T-cell (primary cell): Measurements from ENCODE around the gene CUX1. TPM values are rescaled to one million over a fixed set of nuclear protein-coding genes. Genes with fewer than 3 reads are reported as not detected.
A peak's percentile ranks its signal among the peaks of the same experiment; 100 is the strongest.
"Not testable (repeated sequence)": the region's sequence is repeated elsewhere in the genome, so short reads cannot be mapped to it uniquely, and the experiment has no call there.

Experiments
- ATAC-seq, 4 experiments: fragments of 200-7000 bp in 3 of 4; fragments of 150-1000 bp in 1 of 4; cut with Tn5 transposase; replicated peaks in 1 of 4; 1 replicate in 3 of 4; 2 replicates in 1 of 4; pipeline ENCODE4 v1.10.0; 2021; ENCODE audit warnings: moderate library complexity in 3 of 4, mild to moderate bottlenecking in 2 of 4, moderate number of reproducible peaks in 1 of 4
- CTCF ChIA-PET, 2 donors: fragments of 300-600 bp; sonication (Branson Sonifier 250); formaldehyde crosslinking; loops; one replicate each; lab custom pipeline; 2022; ENCODE audit warnings: antibody characterized with exemption in 2 of 2; lab: Charles Lee
- POLR2A ChIA-PET, 2 donors: fragments of 300-600 bp; sonication (Branson Sonifier 250); formaldehyde crosslinking; loops; one replicate each; lab custom pipeline; 2022; ENCODE audit warnings: antibody characterized with exemption in 2 of 2; lab: Charles Lee
- DNase-seq, 35 experiments: peaks; one replicate each; pipeline versions ENCODE4 v3.0.0 to v3.0.0-alpha.2; 2013 to 2023
- H3K27ac ChIP-seq: one replicate; pipeline ENCODE4 v1.5.1; 2013; ENCODE audit warnings: low read length
- H3K27me3 ChIP-seq, 2 experiments: replicated peaks in 1 of 2; 1 replicate in 1 of 2; 2 replicates in 1 of 2; pipeline versions ENCODE4 v1.6.1 to v1.7.0; 2013; ENCODE audit warnings: low read length in 1 of 2, mixed read lengths in 1 of 2; ENCODE audit not compliant: control insufficient read depth in 2 of 2, insufficient read depth in 2 of 2; ENCODE audit errors: extremely low read depth in 1 of 2
- H3K36me3 ChIP-seq, 2 donors: 1 replicate in 1 of 2; 2 replicates in 1 of 2; pipeline versions ENCODE4 v1.6.1 to v1.7.0; 2013; ENCODE audit warnings: low read length in 1 of 2; ENCODE audit not compliant: control insufficient read depth in 2 of 2, insufficient read depth in 1 of 2; ENCODE audit errors: extremely low read depth in 1 of 2
- H3K4me1 ChIP-seq, 2 experiments: 1 replicate in 1 of 2; 2 replicates in 1 of 2; pipeline versions ENCODE4 v1.6.1 to v1.7.0; 2013; ENCODE audit warnings: low read length in 2 of 2, mixed read lengths in 1 of 2; ENCODE audit not compliant: insufficient read depth in 2 of 2, control insufficient read depth in 1 of 2; ENCODE audit errors: extremely low read depth in 1 of 2
- H3K4me3 ChIP-seq, 2 donors: 1 replicate in 1 of 2; 2 replicates in 1 of 2; pipeline versions ENCODE4 v1.5.1 to v1.7.0; 2013; ENCODE audit warnings: mild to moderate bottlenecking in 2 of 2, low read length in 1 of 2, moderate library complexity in 1 of 2; ENCODE audit not compliant: control insufficient read depth in 1 of 2; ENCODE audit errors: extremely low read depth in 1 of 2
- H3K9me3 ChIP-seq: 2 replicates; pipeline ENCODE4 v1.7.0; 2013
- H3K27ac Mint-ChIP-seq, 2 donors: one replicate each; pipeline ENCODE4 v1.8.0; 2020 to 2021; ENCODE audit warnings: mild to moderate bottlenecking in 2 of 2, mixed read lengths in 2 of 2
- H3K27me3 Mint-ChIP-seq, 2 donors: one replicate each; pipeline ENCODE4 v1.8.0; 2021 to 2022; ENCODE audit warnings: mixed read lengths in 2 of 2
- H3K36me3 Mint-ChIP-seq: one replicate; pipeline ENCODE4 v1.8.0; 2021; ENCODE audit warnings: mixed read lengths
- H3K4me1 Mint-ChIP-seq, 3 donors: one replicate each; pipeline ENCODE4 v1.8.0; 2020 to 2022; ENCODE audit warnings: mixed read lengths in 3 of 3, mild to moderate bottlenecking in 1 of 3
- H3K4me3 Mint-ChIP-seq, 3 donors: one replicate each; pipeline ENCODE4 v1.8.0; 2020 to 2022; ENCODE audit warnings: mild to moderate bottlenecking in 3 of 3, mixed read lengths in 3 of 3, moderate library complexity in 3 of 3
- H3K9me3 Mint-ChIP-seq, 3 donors: one replicate each; pipeline ENCODE4 v1.8.0; 2020 to 2022; ENCODE audit warnings: mixed read lengths in 3 of 3
- WGBS: methylation state at CpG from one replicate; pipeline ENCODE4 v1.1.5; 2013; ENCODE audit warnings: missing lambda C conversion rate; ENCODE audit not compliant: insufficient coverage; 5-methylcytosine and 5-hydroxymethylcytosine counted together
- total RNA-seq, 35 experiments: library from RNA in 6 of 35; stranded (reverse) in 6 of 35; fragments of 120-200 nt in 1 of 35; gene quantifications; one replicate each; pipeline versions ENCODE4 v1.2.1 to v1.2.4 and lab custom pipeline; 2013 to 2026

The CUX1 gene
- total RNA-seq, 5 donors from 2014 or later (not counting 1 experiment from before 2014, with no cell fraction given) = 36.9 to 50.2 (median 42.8) TPM

DNA sequence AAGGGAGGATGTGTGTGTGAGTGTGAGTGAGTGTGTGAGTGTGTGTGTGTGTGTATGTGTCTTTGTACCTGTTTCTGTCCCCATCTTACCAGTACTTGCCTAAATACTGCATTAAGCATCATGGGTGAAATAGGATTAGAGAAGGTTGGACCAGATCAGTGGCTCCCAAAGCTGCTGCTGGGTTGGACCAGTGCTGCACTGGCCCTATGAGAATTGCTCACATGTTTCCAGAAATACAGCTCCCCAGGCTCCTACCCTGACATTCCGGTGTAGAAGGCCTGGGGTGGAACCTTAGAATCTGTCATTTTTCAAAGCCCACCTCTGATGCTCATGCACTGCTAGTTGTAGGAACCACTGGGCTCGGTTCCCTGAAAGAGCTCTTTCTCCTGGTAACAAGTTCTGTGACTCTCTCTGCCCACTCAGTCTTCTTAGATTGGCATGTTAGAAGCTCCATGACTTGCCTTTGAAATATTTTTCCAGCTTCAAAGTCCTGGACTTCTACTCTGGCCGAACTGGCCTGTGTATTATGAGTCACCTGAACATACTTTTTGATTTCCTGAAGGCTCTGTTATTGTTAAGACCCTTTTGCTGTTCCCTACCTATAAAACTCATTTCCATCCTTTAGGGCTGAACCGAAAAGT is 224.7 kb downstream of the CUX1 start:
- CTCF ChIA-PET = no interaction called here
- Histone ChIP-seq H3K4me3 (no peak overlapping the region), H3K36me3 (no peaks in the 10 kb centered on the region), H3K9me3 (no peaks in the 10 kb centered on the region), H3K27me3 (no peaks in the 10 kb centered on the region), H3K4me1 (peaks cover 0 to 4% of the 10 kb centered on the region in 2 experiments), H3K27ac (no peak overlapping the region)
- POLR2A ChIA-PET = no interaction called here
- H3K36me3 Mint-ChIP-seq = peaks cover 17% of the 10 kb centered on the region
- H3K4me3 Mint-ChIP-seq = no peak overlapping the region
- H3K9me3 Mint-ChIP-seq = no peaks in the 10 kb centered on the region
- ATAC-seq (no peak), DNase-seq (no peak)
- WGBS = 94% methylated on average over 2 of the region's 4 CpGs
- H3K27me3 Mint-ChIP-seq = no peaks in the 10 kb centered on the region
- no peak overlapping the region for H3K27ac Mint-ChIP-seq
- peaks cover 3 to 15% (median 8%) of the 10 kb centered on the region in 3 donors for H3K4me1 Mint-ChIP-seq

DNA sequence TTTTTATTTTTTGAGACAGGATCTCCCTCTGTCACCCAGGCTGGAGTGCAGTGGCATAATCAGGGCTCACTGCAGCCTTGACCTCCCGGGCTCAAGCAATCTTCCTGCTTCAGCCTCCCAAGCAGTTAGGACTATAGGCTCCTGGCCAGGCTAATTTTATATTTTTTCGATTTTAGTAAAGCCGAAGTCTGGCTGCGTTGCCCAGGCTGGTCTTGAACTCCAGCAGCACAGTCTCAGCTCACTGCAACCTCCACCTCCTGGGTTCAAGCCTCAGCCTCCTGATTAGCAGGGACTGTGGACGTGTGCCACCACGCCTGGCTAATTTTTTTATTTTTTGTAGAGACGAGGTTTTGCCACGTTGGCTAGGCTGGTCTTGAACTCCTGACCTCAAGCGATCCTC is 225.4 kb downstream of the CUX1 start:
- WGBS = 92% methylated on average over 4 of the region's 9 CpGs
- H3K27ac ChIP-seq, H3K9me3 ChIP-seq, H3K27ac Mint-ChIP-seq, H3K4me1 ChIP-seq, H3K4me3 Mint-ChIP-seq, DNase-seq, ATAC-seq, H3K9me3 Mint-ChIP-seq, H3K27me3 Mint-ChIP-seq, H3K36me3 ChIP-seq, CTCF ChIA-PET, H3K27me3 ChIP-seq, POLR2A ChIA-PET, H3K4me3 ChIP-seq: not testable (repeated sequence)
- Mint-ChIP-seq H3K4me1 (peaks cover 3 to 15% (median 8%) of the 10 kb centered on the region in 3 donors), H3K36me3 (peaks cover 19% of the 10 kb centered on the region)

DNA sequence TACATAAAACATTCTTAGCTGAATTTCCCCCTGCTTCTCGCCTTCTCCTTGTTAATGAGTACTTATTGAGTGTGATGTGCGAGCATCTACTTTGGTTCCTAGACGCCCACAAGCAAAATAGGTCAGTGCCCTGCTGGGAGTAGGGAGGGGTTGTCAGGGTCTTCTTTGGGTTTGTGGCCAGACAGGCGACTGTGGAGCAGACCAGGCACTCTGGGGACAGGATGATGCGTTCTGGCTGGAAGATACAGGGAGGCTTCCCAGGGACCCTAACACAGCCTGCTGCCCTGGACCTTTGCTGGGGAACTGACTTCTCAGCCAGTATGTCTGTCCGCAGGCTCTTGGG is 227.2 kb downstream of the CUX1 start:
- Mint-ChIP-seq H3K4me1 (peaks cover 3 to 20% (median 8%) of the 10 kb centered on the region in 3 donors), H3K27me3 (no peaks in the 10 kb centered on the region), H3K36me3 (peaks cover 20% of the 10 kb centered on the region), H3K9me3 (no peaks in the 10 kb centered on the region), H3K27ac (no peak overlapping the region), H3K4me3 (no peak overlapping the region)
- ATAC-seq (no peak), DNase-seq (no peak)
- CTCF ChIA-PET = no interaction called here
- Histone ChIP-seq H3K4me1 (peaks cover 0 to 4% of the 10 kb centered on the region in 2 experiments), H3K27me3 (no peaks in the 10 kb centered on the region), H3K36me3 (no peaks in the 10 kb centered on the region), H3K27ac (no peak overlapping the region), H3K4me3 (no peak overlapping the region), H3K9me3 (no peaks in the 10 kb centered on the region)
- WGBS = 100% methylated on average over 3 of the region's 6 CpGs
- POLR2A ChIA-PET = no interaction called here

DNA sequence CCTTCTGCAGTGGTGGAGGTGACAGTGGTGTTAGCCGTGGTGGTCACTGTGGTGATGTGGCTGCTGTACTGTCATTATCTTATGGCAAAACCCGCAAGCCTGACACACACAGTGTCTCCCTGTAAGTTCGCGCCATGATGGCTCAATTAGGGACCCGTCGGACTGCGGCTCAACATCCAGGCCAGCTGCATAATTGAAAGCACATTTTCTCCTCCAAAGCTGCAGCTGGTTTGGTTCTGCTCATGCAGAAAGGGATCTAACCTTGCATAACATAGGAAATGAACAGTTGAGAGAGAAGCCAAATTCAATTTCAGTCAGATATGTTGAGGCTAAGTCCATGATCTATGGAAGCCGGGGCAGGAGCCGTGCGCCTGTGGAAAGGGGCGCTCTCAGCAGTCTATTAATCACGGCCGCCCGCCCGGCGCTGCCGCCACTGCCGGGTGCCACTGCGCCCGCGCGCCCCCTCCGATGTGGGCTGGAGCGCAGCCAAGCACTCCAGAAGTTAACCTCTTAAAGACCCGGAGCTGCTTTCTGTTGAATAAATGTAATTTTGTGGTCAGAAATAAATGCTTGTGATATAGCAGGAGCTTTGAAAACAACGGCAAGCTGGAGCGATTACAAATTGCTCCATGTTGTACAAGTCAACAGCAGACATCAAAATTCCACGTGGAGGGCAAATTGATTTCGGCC is 227.7 kb downstream of the CUX1 start:
- Histone ChIP-seq H3K36me3 (no peaks in the 10 kb centered on the region), H3K27me3 (no peaks in the 10 kb centered on the region), H3K9me3 (no peaks in the 10 kb centered on the region), H3K4me3 (no peak overlapping the region), H3K4me1 (peaks cover 0 to 4% of the 10 kb centered on the region in 2 experiments), H3K27ac (no peak overlapping the region)
- ChIA-PET CTCF (no interaction called here), POLR2A (no interaction called here)
- H3K36me3 Mint-ChIP-seq = peaks cover 16% of the 10 kb centered on the region
- DNase-seq (no peak), ATAC-seq (no peak)
- no peaks in the 10 kb centered on the region for H3K9me3 Mint-ChIP-seq
- peaks cover 3 to 20% (median 8%) of the 10 kb centered on the region in 3 donors for H3K4me1 Mint-ChIP-seq
- H3K27ac Mint-ChIP-seq = no peak overlapping the region
- 71% methylated on average over 26 of the region's 29 CpGs for WGBS
- H3K4me3 Mint-ChIP-seq = no peak overlapping the region
- no peaks in the 10 kb centered on the region for H3K27me3 Mint-ChIP-seq

DNA sequence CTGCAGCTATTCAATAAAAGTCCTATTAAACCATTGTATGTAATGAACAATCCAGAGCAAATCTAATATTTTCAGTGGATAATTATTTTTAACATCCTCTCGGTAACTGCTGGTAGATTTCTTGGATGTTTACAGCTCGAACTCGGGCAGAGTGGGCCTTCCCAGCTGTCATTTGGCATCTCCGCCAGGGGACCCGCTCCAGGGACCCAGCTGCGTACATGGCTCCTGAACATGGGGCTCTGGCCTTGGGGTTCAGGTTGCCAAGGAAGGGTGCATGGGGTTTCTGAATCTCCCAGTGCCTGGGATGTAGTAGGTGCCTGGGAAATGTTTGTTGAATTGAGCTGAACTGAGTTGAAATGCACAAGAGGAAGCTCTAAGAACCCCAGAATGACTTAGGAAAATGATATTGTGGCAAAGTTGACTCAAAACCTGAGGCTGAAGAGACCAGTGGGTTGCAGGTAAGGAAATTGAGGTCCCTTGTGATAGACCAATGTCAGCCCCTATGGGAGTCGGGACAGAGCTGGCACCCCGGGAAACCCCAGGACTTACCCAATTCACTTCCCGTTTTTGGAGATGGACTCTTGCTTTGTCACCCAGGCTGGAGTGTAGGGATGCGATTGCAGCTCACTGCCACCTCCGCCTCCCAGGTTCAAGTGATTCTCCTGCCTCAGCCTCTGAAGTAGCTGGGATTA is 228.4 kb downstream of the CUX1 start:
- POLR2A ChIA-PET = no interaction called here
- Mint-ChIP-seq H3K27ac (no peak overlapping the region), H3K27me3 (no peaks in the 10 kb centered on the region), H3K4me3 (no peak overlapping the region), H3K9me3 (no peaks in the 10 kb centered on the region), H3K4me1 (peaks cover 3 to 20% (median 8%) of the 10 kb centered on the region in 3 donors), H3K36me3 (peaks cover 18% of the 10 kb centered on the region)
- H3K27ac ChIP-seq = no peak overlapping the region
- WGBS = 85% methylated on average over 11 of the region's 11 CpGs
- no peak for ATAC-seq
- H3K4me3 ChIP-seq = no peak overlapping the region
- H3K4me1 ChIP-seq = peaks cover 0 to 4% of the 10 kb centered on the region in 2 experiments
- peaks cover 0 to 3% of the 10 kb centered on the region in 2 donors for H3K36me3 ChIP-seq
- no peaks in the 10 kb centered on the region for H3K9me3 ChIP-seq
- CTCF ChIA-PET = no interaction called here
- peak in 1 of 35 experiments; percentile 14 for DNase-seq
- no peaks in the 10 kb centered on the region for H3K27me3 ChIP-seq

DNA sequence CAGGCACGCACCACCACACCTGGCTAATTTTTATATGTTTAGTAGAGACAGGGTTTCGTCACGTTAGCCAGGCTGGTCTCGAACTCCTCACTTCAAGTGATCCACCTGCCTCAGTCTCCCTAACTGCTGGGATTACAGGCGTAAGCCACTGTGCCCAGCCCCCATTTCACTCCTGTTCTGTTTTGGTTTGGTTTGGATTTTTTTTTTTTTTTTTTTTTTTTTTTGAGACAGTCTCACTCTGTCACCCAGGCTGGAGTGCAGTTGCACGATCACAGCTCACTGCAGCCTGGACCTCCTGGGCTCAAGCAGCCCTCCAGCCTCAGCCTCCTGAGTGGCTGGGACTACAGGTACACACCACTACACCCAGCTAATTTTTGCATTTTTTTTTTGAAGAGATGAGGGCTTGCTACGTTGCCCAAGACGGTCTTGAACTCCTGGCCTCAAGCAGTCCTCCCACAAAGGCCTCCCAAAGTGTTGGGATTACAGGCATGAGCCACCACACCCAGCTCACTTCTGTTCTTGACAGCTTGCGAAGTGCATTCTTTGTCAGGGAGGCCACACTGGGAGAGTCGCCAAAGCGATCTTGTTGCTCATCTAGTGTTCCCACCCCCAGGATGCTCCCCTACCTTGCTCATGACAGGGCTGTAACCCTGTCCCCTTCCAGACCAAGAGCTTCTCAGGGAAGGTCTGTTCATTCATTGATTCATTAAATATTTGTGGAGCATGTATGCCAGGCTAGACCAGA is 229.1 kb downstream of the CUX1 start:
- H3K4me3 ChIP-seq = no peak overlapping the region
- no peaks in the 10 kb centered on the region for H3K27me3 Mint-ChIP-seq
- peaks cover 0 to 4% of the 10 kb centered on the region in 2 experiments for H3K4me1 ChIP-seq
- ChIA-PET CTCF (no interaction called here), POLR2A (no interaction called here)
- H3K36me3 ChIP-seq = peaks cover 0 to 3% of the 10 kb centered on the region in 2 donors
- H3K36me3 Mint-ChIP-seq = peaks cover 21% of the 10 kb centered on the region
- H3K9me3 ChIP-seq = no peaks in the 10 kb centered on the region
- no peaks in the 10 kb centered on the region for H3K9me3 Mint-ChIP-seq
- H3K4me3 Mint-ChIP-seq = no peak overlapping the region
- H3K27ac ChIP-seq = no peak overlapping the region
- DNase-seq (no peak), ATAC-seq (no peak)
- 100% methylated on average over 2 of the region's 11 CpGs for WGBS
- H3K27me3 ChIP-seq = no peaks in the 10 kb centered on the region
- H3K27ac Mint-ChIP-seq = no peak overlapping the region
- peaks cover 3 to 19% (median 8%) of the 10 kb centered on the region in 3 donors for H3K4me1 Mint-ChIP-seq
